GM18951 (cell line): ENCODE measurements around the gene LRMDA.

ENCODE experiments used
- POLR2A ChIP-seq: IDR thresholded peaks from 4 replicates; pipeline ENCODE4 v1.6.1; 2011; ENCODE audit warnings: mild to moderate bottlenecking; ENCODE audit not compliant: insufficient read length, insufficient read depth; ENCODE audit errors: extremely low read depth
- in situ Hi-C: fragments of 300-500 bp; cut with MboI; formaldehyde crosslinking; loops from one replicate; pipeline ENCODE4 v1.12.0; 2022; ENCODE audit warnings: low sequenced_read_pairs, mixed read lengths, inconsistent platforms; ENCODE audit not compliant: unreplicated experiment

Gene LRMDA

DNA sequence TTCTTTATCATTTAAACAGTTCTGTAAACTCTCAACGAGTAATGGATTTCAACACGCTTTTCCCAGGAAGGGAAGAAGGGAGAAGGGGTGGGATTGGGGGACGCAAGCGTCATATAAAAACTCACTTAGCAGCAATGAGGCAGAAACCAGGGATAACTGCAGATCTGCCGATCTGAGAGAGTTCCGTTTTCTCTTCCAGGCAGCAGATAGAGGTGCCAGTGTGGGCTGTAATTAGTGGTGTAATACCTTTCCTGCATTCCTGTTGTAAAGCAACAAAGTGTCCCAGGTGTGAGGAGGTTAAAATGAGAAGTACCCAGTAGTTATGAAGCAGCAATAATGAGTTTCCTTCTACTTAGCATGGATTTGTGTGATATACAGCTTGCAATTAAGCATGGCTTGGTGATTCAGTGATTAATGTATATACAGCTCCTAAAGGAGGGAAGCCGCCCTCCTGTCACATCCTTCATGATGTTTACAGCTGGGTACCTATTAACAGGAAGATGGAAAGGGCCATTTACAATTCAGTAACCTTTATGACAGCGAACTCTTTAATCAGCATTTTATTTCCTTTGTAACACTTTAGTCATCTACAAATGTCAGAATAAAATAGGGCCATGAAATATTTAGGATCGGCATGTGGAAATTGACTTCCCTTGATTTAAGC is 271.9 kb downstream of the LRMDA start:
- in situ Hi-C loops: no loop called here

GRCh38 chr10:75705426-75705825 is 274.0 kb downstream of the LRMDA start:
- in situ Hi-C loops: no loop called here
- no peak for TF ChIP-seq POLR2A

More for the DNA sequence above, 271.9 kb downstream of the LRMDA start:
- no peak for TF ChIP-seq POLR2A

GRCh38 chr10:75707080-75707840 is 275.8 kb downstream of the LRMDA start:
- no peak for TF ChIP-seq POLR2A
- in situ Hi-C loops: no loop called here

DNA sequence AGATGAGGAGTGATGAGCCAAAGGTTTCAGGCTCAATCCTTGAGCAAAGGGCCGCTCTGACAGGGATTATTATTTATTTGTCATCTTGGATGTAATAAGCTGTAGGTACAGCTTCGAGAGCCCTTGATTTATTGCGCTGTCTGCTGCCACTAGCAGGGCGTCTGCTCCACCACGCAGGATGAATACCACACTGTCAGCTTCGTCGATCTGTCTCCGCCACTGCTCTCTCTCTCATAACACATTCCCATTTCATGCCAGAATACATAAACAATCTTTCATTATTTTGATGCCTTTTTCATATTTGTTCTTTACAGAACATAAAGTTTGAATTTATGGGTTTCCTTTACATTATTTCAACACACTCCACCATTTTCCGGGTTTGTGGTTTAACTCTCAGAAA is 276.6 kb downstream of the LRMDA start:
- no peak for TF ChIP-seq POLR2A
- in situ Hi-C loops: no loop called here

- no peak for TF ChIP-seq POLR2A
- in situ Hi-C loops: no loop called here
Measured at GRCh38 chr10:75709245-75709644, 277.8 kb downstream of the LRMDA start.

GRCh38 chr10:75709811-75710210 is 278.4 kb downstream of the LRMDA start:
- in situ Hi-C loops: no loop called here
- TF ChIP-seq POLR2A: no peak

DNA sequence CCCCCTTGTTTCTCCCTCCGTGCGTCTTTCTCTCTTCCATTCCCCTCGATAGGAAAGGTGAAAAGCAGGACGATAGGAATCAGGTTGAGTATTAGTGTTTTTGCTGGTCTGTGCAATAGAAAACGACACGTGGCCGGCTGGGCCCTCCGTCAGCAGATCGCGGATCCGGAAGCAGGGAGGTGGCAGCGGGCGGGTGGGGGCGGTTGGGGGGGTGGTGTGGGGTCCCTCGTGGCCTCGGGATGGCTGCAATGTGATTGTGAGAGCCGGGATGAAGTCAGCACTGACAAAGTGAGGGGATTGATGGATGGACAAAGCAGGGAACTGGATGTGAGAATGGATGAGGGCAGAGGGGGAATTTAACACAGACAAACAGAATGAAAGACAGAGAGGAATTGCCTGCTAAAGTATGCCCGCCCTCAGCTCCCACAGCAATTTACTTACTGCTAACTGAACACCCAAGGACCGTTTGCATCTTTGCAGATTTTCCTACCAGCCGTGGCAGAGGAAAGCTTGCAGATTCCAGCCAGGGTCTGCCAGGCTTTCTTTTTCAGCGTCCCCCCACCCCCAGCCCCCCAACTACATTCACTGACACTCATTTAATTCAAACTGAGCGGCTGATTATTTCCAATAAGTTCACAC is 280.9 kb downstream of the LRMDA start:
- TF ChIP-seq POLR2A: no peak
- in situ Hi-C loops: no loop called here

DNA sequence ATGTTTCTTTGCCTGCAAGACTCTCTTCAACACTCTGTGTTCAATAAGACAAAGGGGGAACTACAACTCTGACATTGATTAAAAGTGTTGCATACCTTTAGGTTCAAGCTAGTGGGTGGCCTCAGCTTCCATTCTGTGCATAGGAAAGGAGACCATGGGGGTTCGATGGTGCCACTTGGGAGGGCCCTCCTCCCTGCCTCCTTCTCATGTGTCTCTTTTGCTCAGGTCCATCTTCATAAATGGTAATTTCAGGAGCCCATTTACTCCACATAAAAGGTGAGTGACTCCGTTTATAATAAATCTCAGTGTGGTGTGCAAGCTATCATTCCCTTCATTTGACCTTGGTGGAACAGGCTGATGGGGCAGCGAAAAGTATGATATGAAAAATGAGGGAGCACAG is 285.1 kb downstream of the LRMDA start:
- no peak for TF ChIP-seq POLR2A
- in situ Hi-C loops: no loop called here

DNA sequence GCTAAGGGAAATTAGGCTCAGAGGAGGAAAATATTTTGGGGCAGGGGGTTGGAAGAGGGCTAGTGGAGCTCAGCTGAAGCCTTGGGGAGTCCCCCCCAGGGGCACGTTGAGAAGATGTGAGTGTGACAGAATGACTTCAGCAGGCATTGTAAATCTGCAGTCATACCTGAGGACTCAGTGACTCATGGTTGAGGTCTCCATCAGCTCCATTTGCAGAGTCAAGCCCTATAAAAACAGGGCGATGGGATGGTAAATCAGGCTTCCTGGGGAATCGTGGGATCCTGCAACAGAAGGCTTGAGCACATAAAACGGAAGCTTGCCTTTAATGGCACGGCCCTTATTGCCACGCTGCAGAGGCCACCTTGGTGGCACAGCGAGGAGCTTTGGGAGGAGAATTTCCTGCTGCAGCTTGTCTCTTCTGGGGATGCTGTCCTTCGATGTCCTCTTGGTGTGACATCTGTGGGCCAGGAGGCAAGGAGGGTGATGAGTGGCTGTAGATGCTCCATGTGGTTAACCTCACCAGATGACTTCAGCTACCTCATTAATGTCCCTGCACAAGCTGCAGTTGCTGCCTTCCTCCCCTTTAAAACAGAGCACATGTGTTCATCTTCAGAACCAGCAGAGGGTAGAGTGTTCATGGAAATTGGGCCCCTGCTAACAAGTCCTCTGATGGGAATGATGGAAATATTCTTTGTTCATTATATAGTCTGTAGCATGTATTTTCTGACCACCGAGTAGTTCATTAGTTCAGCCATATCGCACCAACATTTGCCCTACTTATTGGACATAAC is 285.9 kb downstream of the LRMDA start:
- in situ Hi-C loops: no loop called here
- TF ChIP-seq POLR2A: no peak

GRCh38 chr10:75718991-75719390 is 287.6 kb downstream of the LRMDA start:
- in situ Hi-C loops: no loop called here
- no peak for TF ChIP-seq POLR2A

GRCh38 chr10:75720157-75720556 is 288.7 kb downstream of the LRMDA start:
- in situ Hi-C loops: no loop called here
- TF ChIP-seq POLR2A: no peak

DNA sequence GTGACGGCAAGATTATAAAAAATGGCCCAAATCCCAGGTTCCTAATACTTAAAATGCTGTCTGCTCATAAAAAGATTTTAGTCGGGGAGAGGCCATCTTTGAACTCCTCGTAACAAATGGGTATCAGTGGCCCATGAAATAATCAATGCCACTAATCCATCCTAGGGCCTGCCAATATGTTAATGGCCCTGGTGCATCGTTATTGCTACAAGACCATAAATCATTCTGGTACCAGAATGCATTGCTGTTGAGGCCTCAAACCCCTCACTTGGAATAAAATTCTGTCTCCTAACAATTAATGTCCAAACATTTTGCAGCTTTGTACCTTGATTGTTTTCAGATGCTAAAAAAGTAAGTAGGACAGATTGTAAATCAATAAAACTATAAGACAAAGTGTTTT is 290.6 kb downstream of the LRMDA start:
- in situ Hi-C loops: no loop called here

DNA sequence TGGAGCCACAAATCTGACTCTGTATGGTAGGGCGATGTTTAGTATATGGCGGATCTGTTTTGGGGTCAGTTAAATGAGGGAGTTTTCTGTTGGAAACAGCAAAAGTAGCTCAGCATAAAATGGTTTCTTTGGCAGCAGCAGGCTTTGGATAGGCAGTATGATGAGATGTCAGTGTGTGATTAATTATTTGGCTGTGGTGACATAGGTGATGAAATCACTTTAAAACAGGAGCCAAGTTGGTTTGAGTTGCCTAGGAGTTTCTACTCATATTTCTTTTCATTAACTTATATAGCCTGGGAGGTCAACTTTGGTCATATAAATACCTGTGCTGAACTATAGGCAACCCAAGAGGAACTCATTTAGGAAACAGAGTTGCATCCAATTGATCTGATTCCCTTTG is 291.2 kb downstream of the LRMDA start:
- no peak for TF ChIP-seq POLR2A
- in situ Hi-C loops: no loop called here

More for the DNA sequence above, 290.6 kb downstream of the LRMDA start:
- TF ChIP-seq POLR2A: no peak
